H9 (cell line): Measurements from ENCODE around the gene IRX5. TPM values are rescaled to one million over a fixed set of nuclear protein-coding genes. Genes with fewer than 3 reads are reported as not detected.

Source experiments
- DNase-seq: peaks from one replicate; pipeline ENCODE4 v3.0.0-alpha.2; 2017
- H2AFZ ChIP-seq: one replicate; pipeline ENCODE4 v1.6.1; 2013; ENCODE audit warnings: mild to moderate bottlenecking, low read length, control low read depth, moderate library complexity
- H2AK5ac ChIP-seq: 2 replicates; pipeline ENCODE4 v1.6.1; 2013; ENCODE audit warnings: low read length, control low read depth, mixed read lengths; ENCODE audit not compliant: insufficient read length
- H2BK120ac ChIP-seq: one replicate; pipeline ENCODE4 v1.6.1; 2013; ENCODE audit warnings: low read depth, mild to moderate bottlenecking, low read length, control low read depth, inconsistent platforms; ENCODE audit not compliant: poor library complexity, severe bottlenecking
- H2BK12ac ChIP-seq: 2 replicates; pipeline ENCODE4 v1.6.1; 2013; ENCODE audit warnings: low read length, control low read depth, mixed read lengths, low read depth; ENCODE audit not compliant: insufficient read length
- H2BK15ac ChIP-seq: 2 replicates; pipeline ENCODE4 v1.6.1; 2013; ENCODE audit warnings: low read depth, low read length, control low read depth
- H2BK20ac ChIP-seq: one replicate; pipeline ENCODE4 v1.6.1; 2013; ENCODE audit warnings: low read depth, mild to moderate bottlenecking, low read length, control low read depth, inconsistent platforms; ENCODE audit not compliant: poor library complexity, severe bottlenecking
- H2BK5ac ChIP-seq: 2 replicates; pipeline ENCODE4 v1.6.1; 2013; ENCODE audit warnings: low read length, control low read depth, mixed read lengths; ENCODE audit not compliant: insufficient read length
- H3K14ac ChIP-seq: 2 replicates; pipeline ENCODE4 v1.6.1; 2013; ENCODE audit warnings: low read length, control low read depth; ENCODE audit not compliant: insufficient read depth
- H3K18ac ChIP-seq: 2 replicates; pipeline ENCODE4 v1.6.1; 2013; ENCODE audit warnings: low read depth, mild to moderate bottlenecking, mixed read lengths, low read length, control low read depth; ENCODE audit not compliant: insufficient read length
- H3K23ac ChIP-seq: 2 replicates; pipeline ENCODE4 v1.6.1; 2013; ENCODE audit warnings: low read length, control low read depth, mixed read lengths, low read depth; ENCODE audit not compliant: insufficient read length
- H3K23me2 ChIP-seq: 2 replicates; pipeline ENCODE4 v1.6.1; 2013; ENCODE audit warnings: low read depth, mild to moderate bottlenecking, mixed read lengths, low read length, control low read depth; ENCODE audit not compliant: insufficient read length, poor library complexity, severe bottlenecking
- H3K27ac ChIP-seq: 2 replicates; pipeline ENCODE4 v1.5.1; 2013; ENCODE audit warnings: low read length, control low read depth, mixed read lengths, low read depth; ENCODE audit not compliant: insufficient read length
- H3K27me3 ChIP-seq: 2 replicates; pipeline ENCODE4 v1.6.1; 2013; ENCODE audit warnings: low read length, control low read depth, inconsistent platforms; ENCODE audit not compliant: insufficient read depth
- H3K4ac ChIP-seq: 2 replicates; pipeline ENCODE4 v1.6.1; 2013; ENCODE audit warnings: low read depth, mild to moderate bottlenecking, control low read depth, inconsistent platforms, low read length, moderate library complexity
- H3K4me1 ChIP-seq: 2 replicates; pipeline ENCODE4 v1.6.1; 2013; ENCODE audit warnings: low read length, control low read depth, inconsistent platforms; ENCODE audit not compliant: insufficient read depth
- H3K4me2 ChIP-seq: 2 replicates; pipeline ENCODE4 v1.6.1; 2013; ENCODE audit warnings: low read length, control low read depth, mixed read lengths; ENCODE audit not compliant: insufficient read length, insufficient read depth
- H3K56ac ChIP-seq: 2 replicates; pipeline ENCODE4 v1.6.1; 2013; ENCODE audit warnings: low read depth, mild to moderate bottlenecking, mixed read lengths, low read length, control low read depth; ENCODE audit not compliant: insufficient read length
- H3K79me1 ChIP-seq: 2 replicates; pipeline ENCODE4 v1.6.1; 2013; ENCODE audit warnings: low read depth, mild to moderate bottlenecking, moderate library complexity, low read length, control low read depth, inconsistent platforms; ENCODE audit not compliant: insufficient read depth, poor library complexity, severe bottlenecking
- H3K79me2 ChIP-seq: 2 replicates; pipeline ENCODE4 v1.6.1; 2013; ENCODE audit warnings: low read length, control low read depth, inconsistent platforms; ENCODE audit not compliant: insufficient read depth
- H3K9ac ChIP-seq: 2 replicates; pipeline ENCODE4 v1.6.1; 2013; ENCODE audit warnings: low read length, control low read depth, mixed read lengths; ENCODE audit not compliant: insufficient read length; ENCODE audit errors: extremely low read depth
- H3K9me3 ChIP-seq: one replicate; pipeline ENCODE4 v1.6.1; 2013; ENCODE audit warnings: low read depth, low read length, inconsistent platforms; ENCODE audit not compliant: control insufficient read depth
- H3T11ph ChIP-seq: one replicate; pipeline ENCODE4 v1.6.1; 2013; ENCODE audit warnings: mild to moderate bottlenecking, low read length, control low read depth, inconsistent platforms
- H4K20me1 ChIP-seq: one replicate; pipeline ENCODE4 v1.6.1; 2013; ENCODE audit not compliant: control insufficient read depth, insufficient read length, insufficient read depth
- H4K5ac ChIP-seq: 2 replicates; pipeline ENCODE4 v1.6.1; 2013; ENCODE audit warnings: low read depth, mild to moderate bottlenecking, mixed read lengths, low read length, control low read depth; ENCODE audit not compliant: insufficient read length
- H4K8ac ChIP-seq: replicated peaks from 2 replicates; pipeline ENCODE4 v1.6.1; 2013; ENCODE audit warnings: low read length, control low read depth, mixed read lengths, low read depth; ENCODE audit not compliant: insufficient read length
- H4K91ac ChIP-seq: 2 replicates; pipeline ENCODE4 v1.6.1; 2013; ENCODE audit warnings: low read depth, mild to moderate bottlenecking, moderate library complexity, mixed read lengths, low read length, control low read depth; ENCODE audit not compliant: insufficient read length
- H3K27ac Mint-ChIP-seq, 3 experiments: 2 replicates in 2 of 3; 3 replicates in 1 of 3; pipeline ENCODE4 v1.8.0; 2020 to 2021; ENCODE audit warnings: mixed read lengths in 3 of 3, mild to moderate bottlenecking in 1 of 3, moderate library complexity in 1 of 3
- H3K27me3 Mint-ChIP-seq: 2 replicates; pipeline ENCODE4 v1.8.0; 2021; ENCODE audit warnings: low read depth, mild to moderate bottlenecking, moderate library complexity, mixed read lengths
- H3K36me3 Mint-ChIP-seq, 3 experiments: 2 replicates in 2 of 3; 3 replicates in 1 of 3; pipeline ENCODE4 v1.8.0; 2020 to 2021; ENCODE audit warnings: low read depth in 3 of 3, mixed read lengths in 3 of 3; ENCODE audit not compliant: insufficient read depth in 1 of 3
- H3K4me1 Mint-ChIP-seq, 2 experiments: 2 replicates each; pipeline ENCODE4 v1.8.0; 2020; ENCODE audit warnings: mixed read lengths in 2 of 2
- H3K4me3 Mint-ChIP-seq, 2 experiments: 2 replicates in 1 of 2; 3 replicates in 1 of 2; pipeline ENCODE4 v1.8.0; 2020 to 2021; ENCODE audit warnings: mild to moderate bottlenecking in 2 of 2, mixed read lengths in 2 of 2, moderate library complexity in 1 of 2
- H3K9me3 Mint-ChIP-seq, 2 experiments: 2 replicates in 1 of 2; 3 replicates in 1 of 2; pipeline ENCODE4 v1.8.0; 2020; ENCODE audit warnings: mild to moderate bottlenecking in 2 of 2, mixed read lengths in 2 of 2, moderate library complexity in 1 of 2
- WGBS: extraction: QIAGEN DNeasy Blood & Tissue Kit; methylation state at CpG from one replicate; pipeline ENCODE4 v1.1.7; 2013; ENCODE audit warnings: missing lambda C conversion rate, low lambda C conversion rate, mixed read lengths; ENCODE audit not compliant: insufficient read length; ENCODE audit errors: extremely low coverage; 5-methylcytosine and 5-hydroxymethylcytosine counted together
- total RNA-seq: library from RNA; stranded (reverse); gene quantifications from 2 replicates; pipeline ENCODE4 v1.2.1, GENCODE V29; 2021
- TF ChIP-seq, protein P1 (sequence below): fragments of 200-600 bp; sonication (generic); conservative IDR thresholded peaks from 3 replicates; pipeline ENCODE4 v1.8.0; 2021; ENCODE audit warnings: antibody characterized with exemption, mild to moderate bottlenecking

The IRX5 gene
- total RNA-seq, 1 experiment from 2014 or later, result 0.59 TPM

- no peak overlapping the region for H4K8ac ChIP-seq
- H3K23ac ChIP-seq, result no peak overlapping the region
- no CpG with 5 or more reads among the region's 2 CpGs for WGBS
- H3K9me3 Mint-ChIP-seq, result no peaks in the 10 kb centered on the region; a peak in 1 of 5 replicates
- no peak overlapping the region; a peak in 1 of 7 replicates for H3K27ac Mint-ChIP-seq
- H3K4me1 ChIP-seq, result no peaks in the 10 kb centered on the region
- no peak overlapping the region for H2BK120ac ChIP-seq
- H2BK15ac ChIP-seq, result no peak overlapping the region
- H3K79me1 ChIP-seq, result no peaks in the 10 kb centered on the region
- no peaks in the 10 kb centered on the region for H4K20me1 ChIP-seq
- H2BK5ac ChIP-seq, result no peak overlapping the region
- no peak overlapping the region for H3K14ac ChIP-seq
- H3K4me3 Mint-ChIP-seq, result no peak overlapping the region
- H2BK12ac ChIP-seq, result no peak overlapping the region
- H3K27me3 Mint-ChIP-seq, result peaks cover 31% of the 10 kb centered on the region
- no peak overlapping the region for H3K9ac ChIP-seq
- H3K36me3 Mint-ChIP-seq, result no peaks in the 10 kb centered on the region; a peak in 1 of 7 replicates
- H3K23me2 ChIP-seq, result no peaks in the 10 kb centered on the region
- H3K27me3 ChIP-seq, result no peaks in the 10 kb centered on the region
- no peak overlapping the region for H2BK20ac ChIP-seq
- no peak overlapping the region for H3K4me2 ChIP-seq
- peaks cover 2 to 9% of the 10 kb centered on the region in 2 experiments; a peak in 2 of 4 replicates for H3K4me1 Mint-ChIP-seq
- no peak overlapping the region for H3T11ph ChIP-seq
- no peak overlapping the region for H4K91ac ChIP-seq
- H3K27ac ChIP-seq, result no peak overlapping the region
- no peak overlapping the region for H4K5ac ChIP-seq
- H2AK5ac ChIP-seq, result no peak overlapping the region
- TF ChIP-seq, protein P1, sequence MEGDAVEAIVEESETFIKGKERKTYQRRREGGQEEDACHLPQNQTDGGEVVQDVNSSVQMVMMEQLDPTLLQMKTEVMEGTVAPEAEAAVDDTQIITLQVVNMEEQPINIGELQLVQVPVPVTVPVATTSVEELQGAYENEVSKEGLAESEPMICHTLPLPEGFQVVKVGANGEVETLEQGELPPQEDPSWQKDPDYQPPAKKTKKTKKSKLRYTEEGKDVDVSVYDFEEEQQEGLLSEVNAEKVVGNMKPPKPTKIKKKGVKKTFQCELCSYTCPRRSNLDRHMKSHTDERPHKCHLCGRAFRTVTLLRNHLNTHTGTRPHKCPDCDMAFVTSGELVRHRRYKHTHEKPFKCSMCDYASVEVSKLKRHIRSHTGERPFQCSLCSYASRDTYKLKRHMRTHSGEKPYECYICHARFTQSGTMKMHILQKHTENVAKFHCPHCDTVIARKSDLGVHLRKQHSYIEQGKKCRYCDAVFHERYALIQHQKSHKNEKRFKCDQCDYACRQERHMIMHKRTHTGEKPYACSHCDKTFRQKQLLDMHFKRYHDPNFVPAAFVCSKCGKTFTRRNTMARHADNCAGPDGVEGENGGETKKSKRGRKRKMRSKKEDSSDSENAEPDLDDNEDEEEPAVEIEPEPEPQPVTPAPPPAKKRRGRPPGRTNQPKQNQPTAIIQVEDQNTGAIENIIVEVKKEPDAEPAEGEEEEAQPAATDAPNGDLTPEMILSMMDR, result peak; percentile 77
- H2AFZ ChIP-seq, result no peak overlapping the region
- no peak overlapping the region for H3K56ac ChIP-seq
- no peak overlapping the region for H3K18ac ChIP-seq
- H3K9me3 ChIP-seq, result no peaks in the 10 kb centered on the region
- H3K79me2 ChIP-seq, result no peaks in the 10 kb centered on the region
- H3K4ac ChIP-seq, result no peak overlapping the region
- DNase-seq, result peak; percentile 42
Measured at GRCh38 chr16:54957403-54958166, 26.9 kb downstream of the IRX5 start.
